GM23338 (cell line): ENCODE data around the gene CFAP53. TPM values are rescaled to one million over a fixed set of nuclear protein-coding genes. Genes with fewer than 3 reads are reported as not detected.

Experiments used
- ATAC-seq: fragments of 200-7000 bp; cut with Tn5 transposase; 3 replicates; pipeline ENCODE4 v1.9.1; 2020
- DNase-seq: peaks from one replicate; pipeline ENCODE4 v3.0.0-alpha.2; 2015; ENCODE audit warnings: low spot score
- H2AFZ ChIP-seq: fragments of 200-600 bp; sonication (generic); 2 replicates; pipeline ENCODE4 v1.8.0; 2016; ENCODE audit warnings: antibody characterized with exemption, mild to moderate bottlenecking, moderate library complexity
- H3F3A ChIP-seq: fragments of 200-600 bp; sonication (generic); replicated peaks from 2 replicates; pipeline ENCODE4 v1.8.0; 2017; ENCODE audit warnings: antibody characterized with exemption, mixed run types, low read depth
- H3K27ac ChIP-seq: fragments of 200-600 bp; sonication (generic); 2 replicates; pipeline ENCODE4 v1.6.1; 2016; ENCODE audit warnings: low read depth
- H3K27me3 ChIP-seq: fragments of 200-600 bp; sonication (generic); 2 replicates; pipeline ENCODE4 v1.8.0; 2016; ENCODE audit warnings: mild to moderate bottlenecking, mixed run types, moderate library complexity; ENCODE audit not compliant: insufficient read depth
- H3K36me3 ChIP-seq: fragments of 200-600 bp; sonication (generic); 2 replicates; pipeline ENCODE4 v1.8.0; 2016; ENCODE audit warnings: mild to moderate bottlenecking; ENCODE audit not compliant: insufficient read depth
- H3K4me1 ChIP-seq: fragments of 200-600 bp; sonication (generic); 2 replicates; pipeline ENCODE4 v1.8.0; 2016; ENCODE audit warnings: mild to moderate bottlenecking, moderate library complexity; ENCODE audit not compliant: insufficient read depth
- H3K4me2 ChIP-seq: fragments of 200-600 bp; sonication (generic); 2 replicates; pipeline ENCODE4 v1.7.1; 2017; ENCODE audit warnings: mixed run types
- H3K4me3 ChIP-seq: fragments of 200-600 bp; sonication (generic); 2 replicates; pipeline ENCODE4 v1.6.1; 2016; ENCODE audit warnings: mixed run types
- H3K79me2 ChIP-seq: fragments of 200-600 bp; sonication (generic); replicated peaks from 2 replicates; pipeline ENCODE4 v1.8.0; 2017; ENCODE audit warnings: mild to moderate bottlenecking; ENCODE audit not compliant: insufficient read depth
- H3K9me2 ChIP-seq: fragments of 200-600 bp; sonication (generic); 2 replicates; pipeline ENCODE4 v1.8.0; 2017; ENCODE audit not compliant: insufficient read depth
- H4K20me1 ChIP-seq: fragments of 200-600 bp; sonication (generic); replicated peaks from 2 replicates; pipeline ENCODE4 v1.8.0; 2017; ENCODE audit warnings: mild to moderate bottlenecking; ENCODE audit not compliant: insufficient read depth
- H3K27ac Mint-ChIP-seq: 2 replicates; pipeline ENCODE4 v1.8.0; 2020; ENCODE audit warnings: inconsistent platforms, mild to moderate bottlenecking, moderate library complexity, mixed read lengths
- H3K27me3 Mint-ChIP-seq: 3 replicates; pipeline ENCODE4 v1.8.0; 2022; ENCODE audit warnings: low read depth, mild to moderate bottlenecking, moderate library complexity, mixed read lengths, inconsistent platforms; ENCODE audit not compliant: insufficient read depth, poor library complexity
- H3K36me3 Mint-ChIP-seq: 3 replicates; pipeline ENCODE4 v1.8.0; 2021; ENCODE audit warnings: low read depth, mild to moderate bottlenecking, inconsistent platforms, moderate library complexity, mixed read lengths
- H3K4me1 Mint-ChIP-seq: 3 replicates; pipeline ENCODE4 v1.8.0; 2020; ENCODE audit warnings: mild to moderate bottlenecking, inconsistent platforms, mixed read lengths
- H3K4me3 Mint-ChIP-seq: 3 replicates; pipeline ENCODE4 v1.8.0; 2021; ENCODE audit warnings: moderate library complexity, mild to moderate bottlenecking, inconsistent platforms, mixed read lengths
- H3K9me3 Mint-ChIP-seq: 3 replicates; pipeline ENCODE4 v1.8.0; 2020; ENCODE audit warnings: moderate library complexity, mild to moderate bottlenecking, inconsistent platforms, mixed read lengths
- CREB1 ChIP-seq: fragments of 250-450 bp; sonication (Bioruptor Pico); IDR thresholded peaks from 2 replicates; pipeline ENCODE4 v1.5.0; 2020; ENCODE audit warnings: low read depth, mild to moderate bottlenecking, moderate library complexity
- CTCF ChIP-seq, 2 experiments: fragments of 200-600 bp in 1 of 2; sonication (generic) in 1 of 2; conservative IDR thresholded peaks; 2 replicates each; pipeline versions ENCODE4 v1.5.1 to v1.6.1; 2016 to 2017; ENCODE audit warnings: antibody characterized with exemption in 2 of 2, low read depth in 2 of 2, mild to moderate bottlenecking in 2 of 2, moderate library complexity in 1 of 2
- ETS1 ChIP-seq: IDR thresholded peaks from 2 replicates; pipeline ENCODE4 v1.6.1; 2016; ENCODE audit warnings: antibody characterized with exemption
- EZH2 ChIP-seq: fragments of 200-600 bp; sonication (generic); IDR thresholded peaks from one replicate; pipeline ENCODE4 v1.8.0; 2017; ENCODE audit warnings: antibody characterized with exemption, mild to moderate bottlenecking, low read depth; ENCODE audit not compliant: unreplicated experiment
- EZH2phosphoT487 ChIP-seq: fragments of 200-600 bp; sonication (generic); IDR thresholded peaks from one replicate; pipeline ENCODE4 v1.8.1; 2018; ENCODE audit warnings: antibody characterized with exemption; ENCODE audit not compliant: unreplicated experiment
- JUNB ChIP-seq: IDR thresholded peaks from one replicate; pipeline ENCODE4 v1.6.1; 2016; ENCODE audit warnings: antibody characterized with exemption; ENCODE audit not compliant: unreplicated experiment
- NANOG ChIP-seq: IDR thresholded peaks from 2 replicates; pipeline ENCODE4 v1.6.1; 2016; ENCODE audit warnings: antibody characterized with exemption, borderline replicate concordance
- POLR2AphosphoS5 ChIP-seq: IDR thresholded peaks from 2 replicates; pipeline ENCODE4 v1.6.1; 2016; ENCODE audit warnings: antibody characterized with exemption, low read depth
- REST ChIP-seq: IDR thresholded peaks from one replicate; pipeline ENCODE4 v1.6.1; 2018; ENCODE audit warnings: antibody characterized with exemption; ENCODE audit not compliant: unreplicated experiment
- STAT1 ChIP-seq: IDR thresholded peaks from one replicate; pipeline ENCODE4 v1.6.1; 2016; ENCODE audit warnings: antibody characterized with exemption; ENCODE audit not compliant: unreplicated experiment
- ZNF114 ChIP-seq: fragments of 250-450 bp; sonication (Bioruptor Pico); IDR thresholded peaks from 2 replicates; pipeline ENCODE4 v1.5.0; 2020; ENCODE audit warnings: mild to moderate bottlenecking, moderate library complexity
- ZNF331 ChIP-seq: fragments of 250-450 bp; sonication (Bioruptor Pico); IDR thresholded peaks from 2 replicates; pipeline ENCODE4 v1.5.0; 2020; ENCODE audit warnings: low read depth, mild to moderate bottlenecking, moderate library complexity
- ZNF462 ChIP-seq: fragments of 250-450 bp; sonication (Bioruptor Pico); IDR thresholded peaks from 2 replicates; pipeline ENCODE4 v1.5.0; 2020; ENCODE audit warnings: mild to moderate bottlenecking, moderate library complexity
- polyA plus RNA-seq: library from polyadenylated mRNA; unstranded; fragments of >200 nt; fragmentation: Nextera tagmentation; extraction: Ambion mirVana; gene quantifications from 2 replicates; pipeline ENCODE4 v1.2.1, GENCODE V29; 2016
- total RNA-seq: library from RNA; depleted of rRNA; stranded (reverse); fragments of >200 nt; shearing (Covaris generic); gene quantifications from 2 replicates; pipeline ENCODE4 v1.2.3, GENCODE V29; 2014

Gene CFAP53
- total and polyA plus RNA-seq, 2 experiments from 2014 or later, result 0.71 TPM; not detected in 1

- Histone ChIP-seq H3K4me3 (no peak overlapping the region), H3K4me2 (no peak overlapping the region), H3F3A (0 out of 2 replicates have a peak, but pooled peaks cover 4% of the 10 kb centered on the region), H3K27ac (no peak overlapping the region), H3K79me2 (no peaks in the 10 kb centered on the region), H3K36me3 (no peaks in the 10 kb centered on the region), H3K4me1 (peaks cover 17% of the 10 kb centered on the region; the same call in 1 of the 2 replicates), H2AFZ (no peak overlapping the region), H4K20me1 (peaks cover 5% of the 10 kb centered on the region; the same call in 1 of the 2 replicates), H3K27me3 (peaks cover 55% of the 10 kb centered on the region), H3K9me2 (no peaks in the 10 kb centered on the region)
- no peak for TF ChIP-seq CREB1 (CRISPR knock-in tag)
- TF ChIP-seq REST, result no peak
- no peak for TF ChIP-seq CTCF (conservative IDR thresholded peaks at IDR 0.05; ENCODE audit: low read depth in 2 of 2)
- TF ChIP-seq ETS1, result no peak
- no peak for TF ChIP-seq POLR2AphosphoS5
- TF ChIP-seq ZNF331 (CRISPR knock-in tag), result no peak
- TF ChIP-seq ZNF462 (CRISPR knock-in tag), result no peak
- TF ChIP-seq STAT1, result no peak
- no peak for TF ChIP-seq NANOG
- TF ChIP-seq EZH2, result no peak
- no peak for TF ChIP-seq EZH2phosphoT487
- no peak for TF ChIP-seq ZNF114 (CRISPR knock-in tag)
- TF ChIP-seq JUNB, result no peak
- Mint-ChIP-seq H3K27me3 (peaks cover 35% of the 10 kb centered on the region), H3K36me3 (no peaks in the 10 kb centered on the region), H3K9me3 (no peaks in the 10 kb centered on the region), H3K4me3 (no peak overlapping the region), H3K4me1 (peaks cover 12% of the 10 kb centered on the region), H3K27ac (no peak overlapping the region)
- ATAC-seq (no peak), DNase-seq (no peak)
Measured at GRCh38 chr18:50190926-50191325, 75.4 kb downstream of the CFAP53 start.
